KMS-11 (cell line): ENCODE data around the gene SCFD2.

Experiments used
- H2AFZ ChIP-seq: fragments of 200-600 bp; sonication (generic); 2 replicates; pipeline ENCODE4 v1.6.1; 2016; ENCODE audit warnings: antibody characterized with exemption, mixed run types, low read depth
- H3K27ac ChIP-seq: fragments of 200-600 bp; sonication (generic); 2 replicates; pipeline ENCODE4 v1.6.1; 2016; ENCODE audit warnings: mild to moderate bottlenecking, mixed run types
- H3K27me3 ChIP-seq: fragments of 200-600 bp; sonication (generic); 2 replicates; pipeline ENCODE4 v1.6.1; 2017; ENCODE audit warnings: mild to moderate bottlenecking, low read depth, mixed run types, moderate library complexity; ENCODE audit not compliant: insufficient read depth
- H3K36me3 ChIP-seq: fragments of 200-600 bp; sonication (generic); 2 replicates; pipeline ENCODE4 v1.6.1; 2017; ENCODE audit warnings: mild to moderate bottlenecking, mixed run types; ENCODE audit not compliant: insufficient read depth
- H3K4me1 ChIP-seq: fragments of 200-600 bp; sonication (generic); 2 replicates; pipeline ENCODE4 v1.6.1; 2016; ENCODE audit warnings: mild to moderate bottlenecking, low read depth, mixed run types; ENCODE audit not compliant: poor library complexity, severe bottlenecking
- H3K4me2 ChIP-seq: fragments of 200-600 bp; sonication (generic); 2 replicates; pipeline ENCODE4 v1.7.0; 2016; ENCODE audit warnings: mild to moderate bottlenecking, mixed run types
- H3K4me3 ChIP-seq: fragments of 200-600 bp; sonication (generic); IDR thresholded peaks from 2 replicates; pipeline ENCODE4 v1.6.1; 2017; ENCODE audit warnings: low read depth, low read length, mixed read lengths; ENCODE audit not compliant: insufficient read depth
- H3K79me2 ChIP-seq: fragments of 200-600 bp; sonication (generic); 2 replicates; pipeline ENCODE4 v1.6.1; 2016; ENCODE audit warnings: low read depth, mixed run types; ENCODE audit not compliant: insufficient read depth
- H3K9ac ChIP-seq: fragments of 200-600 bp; sonication (generic); 2 replicates; pipeline ENCODE4 v1.6.1; 2016; ENCODE audit warnings: mild to moderate bottlenecking, mixed run types
- H4K20me1 ChIP-seq: fragments of 200-600 bp; sonication (generic); 2 replicates; pipeline ENCODE4 v1.6.1; 2016; ENCODE audit warnings: mild to moderate bottlenecking, mixed run types; ENCODE audit not compliant: insufficient read depth
- CTCF ChIP-seq: fragments of 200-600 bp; sonication (generic); conservative IDR thresholded peaks from 2 replicates; pipeline ENCODE4 v1.6.1; 2017; ENCODE audit warnings: low read depth, mild to moderate bottlenecking, antibody characterized with exemption, low read length, moderate library complexity, mixed read lengths

The SCFD2 gene

DNA sequence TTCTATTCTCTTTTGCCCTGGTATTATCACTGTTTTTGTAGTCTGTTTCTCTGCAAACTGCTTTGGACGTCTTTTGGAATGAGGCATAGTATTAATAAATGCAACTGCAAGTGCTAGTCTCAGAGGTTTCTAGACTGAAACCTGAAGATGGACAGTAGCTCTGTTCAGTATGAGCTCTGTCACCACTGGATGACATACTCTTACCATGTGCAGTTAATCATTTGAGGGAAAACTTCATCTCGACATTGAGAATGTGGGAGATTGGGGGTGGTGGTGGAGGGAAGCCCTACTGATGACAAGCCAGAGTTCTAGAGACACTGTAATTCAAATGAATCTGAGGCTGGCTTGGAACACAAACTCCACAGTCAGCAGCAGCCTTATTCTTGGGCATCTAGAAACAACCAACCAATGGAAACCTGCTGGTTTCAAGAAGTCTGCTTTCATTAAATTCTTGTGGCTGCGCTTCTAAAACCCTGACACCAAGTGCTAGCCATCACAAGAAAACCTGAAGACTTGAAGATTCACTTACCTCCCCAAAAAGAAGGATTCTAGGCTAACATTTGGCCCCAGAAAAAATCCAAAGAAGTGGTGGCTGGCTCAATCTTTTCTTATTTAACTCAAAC is 342.1 kb downstream of the SCFD2 start:
- H2AFZ ChIP-seq = no peak overlapping the region
- H3K27me3 ChIP-seq = no peaks in the 10 kb centered on the region
- no peak for TF ChIP-seq CTCF
- H4K20me1 ChIP-seq = no peaks in the 10 kb centered on the region
- H3K4me2 ChIP-seq = peak overlapping the region; percentile 35
- H3K9ac ChIP-seq = no peak overlapping the region
- H3K4me3 ChIP-seq = no peak overlapping the region
- H3K27ac ChIP-seq = no peak overlapping the region; the same call in 1 of the 2 replicates
- no peaks in the 10 kb centered on the region for H3K79me2 ChIP-seq
- no peaks in the 10 kb centered on the region for H3K36me3 ChIP-seq
- peaks cover 25% of the 10 kb centered on the region for H3K4me1 ChIP-seq

- Histone ChIP-seq H3K79me2 (no peaks in the 10 kb centered on the region), H3K36me3 (no peaks in the 10 kb centered on the region), H3K4me1 (peaks cover 25% of the 10 kb centered on the region), H3K9ac (no peak overlapping the region), H3K27me3 (no peaks in the 10 kb centered on the region), H2AFZ (no peak overlapping the region), H3K27ac (no peak overlapping the region), H4K20me1 (no peaks in the 10 kb centered on the region), H3K4me2 (no peak overlapping the region), H3K4me3 (no peak overlapping the region)
- no peak for TF ChIP-seq CTCF
These were observed 343.3 kb downstream of the SCFD2 start for GRCh38 chr4:53022513-53023100.

GRCh38 chr4:53021754-53022512 is 343.9 kb downstream of the SCFD2 start:
- Histone ChIP-seq H3K4me2 (no peak overlapping the region), H3K4me3 (no peak overlapping the region), H3K79me2 (no peaks in the 10 kb centered on the region), H3K9ac (no peak overlapping the region), H3K4me1 (peaks cover 25% of the 10 kb centered on the region), H2AFZ (no peak overlapping the region), H3K36me3 (no peaks in the 10 kb centered on the region), H4K20me1 (no peaks in the 10 kb centered on the region), H3K27me3 (no peaks in the 10 kb centered on the region), H3K27ac (no peak overlapping the region)
- no peak for TF ChIP-seq CTCF

- TF ChIP-seq CTCF = no peak
- Histone ChIP-seq H3K27ac (no peak overlapping the region), H3K4me2 (no peak overlapping the region), H2AFZ (no peak overlapping the region), H3K9ac (no peak overlapping the region), H3K36me3 (no peaks in the 10 kb centered on the region), H4K20me1 (no peaks in the 10 kb centered on the region), H3K4me1 (peaks cover 20% of the 10 kb centered on the region), H3K4me3 (no peak overlapping the region), H3K27me3 (no peaks in the 10 kb centered on the region), H3K79me2 (no peaks in the 10 kb centered on the region)
These were observed 346.1 kb downstream of the SCFD2 start for GRCh38 chr4:53019485-53020382.
